ENCODE measurements around the gene IBTK. TPM values are rescaled to one million over a fixed set of nuclear protein-coding genes. Genes with fewer than 3 reads are reported as not detected.
"Not testable (repeated sequence)": the region's sequence is repeated elsewhere in the genome, so short reads cannot be mapped to it uniquely, and the experiment has no call there.

IBTK gene
- total and polyA plus RNA-seq, 2 of the 8 experiments (the other 6 are each of a cell fraction or from before 2014, with no cell fraction given): 4.6 to 24.2 TPM

DNA sequence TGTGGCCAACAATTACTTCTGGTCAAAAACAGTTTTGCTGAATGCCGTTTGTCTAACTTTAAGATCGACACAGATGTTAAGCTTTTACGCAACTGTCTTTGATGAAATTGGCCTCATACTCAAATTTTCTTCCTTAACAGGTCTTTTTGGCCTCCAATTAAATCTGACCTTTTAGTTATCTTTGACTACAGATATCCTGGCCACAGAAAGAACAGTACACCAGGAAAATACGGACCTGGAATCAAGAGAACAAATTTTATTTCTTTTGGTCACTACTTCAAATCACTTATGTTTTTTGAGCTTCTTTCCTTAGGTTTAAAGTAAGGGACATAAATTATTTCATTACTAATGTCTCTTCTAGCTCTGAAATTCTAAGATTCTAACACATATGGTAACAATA is 49.8 kb downstream of the IBTK start (continued):
- TF ChIP-seq POU5F1 (IDR thresholded peaks at IDR 0.05; ENCODE audit: low read depth, low read length) (no peak), HDAC2 (IDR thresholded peaks at IDR 0.05; ENCODE audit: borderline replicate concordance in 1 of 2, low read depth in 2 of 2, low read length in 2 of 2) (no peak), EZH2 (IDR thresholded peaks at IDR 0.05; ENCODE audit: low read depth, low read length, severe bottlenecking) (no peak), SP1 (IDR thresholded peaks at IDR 0.05; ENCODE audit: low read depth, low read length) (no peak)

DNA sequence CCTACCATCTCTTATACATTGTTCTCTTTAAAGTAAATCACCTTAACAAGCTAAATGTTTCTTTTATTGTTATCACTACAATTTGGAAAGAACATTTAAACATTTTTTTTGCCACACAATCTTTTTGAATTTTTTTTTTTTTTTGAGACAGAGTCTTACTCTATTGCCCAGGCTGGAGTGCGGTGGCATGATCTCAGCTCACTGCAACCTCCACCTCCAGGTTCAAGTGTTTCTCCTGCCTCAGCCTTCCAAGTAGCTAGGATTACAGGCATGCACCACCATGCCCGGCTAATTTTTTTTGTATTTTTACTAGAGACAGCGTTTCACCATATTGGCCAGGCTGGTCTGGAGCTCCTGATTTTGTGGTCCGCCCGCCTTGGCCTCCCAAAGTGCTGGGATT is 50.3 kb downstream of the IBTK start:
- H3K4me1 ChIP-seq (replicated peaks in 1 of 4; ENCODE audit: control insufficient read depth in 3 of 4, insufficient read depth in 4 of 4, low read length in 3 of 4); H4K91ac ChIP-seq (replicated peaks; ENCODE audit: insufficient read length, low read length); H3K4ac ChIP-seq (replicated peaks; ENCODE audit: insufficient read length, low read depth, low read length); H3K27me3 ChIP-seq (replicated peaks in 1 of 4; ENCODE audit: control insufficient read depth in 3 of 4, extremely low read depth in 1 of 4, insufficient read depth in 3 of 4, low read length in 3 of 4); H3K79me2 ChIP-seq (ENCODE audit: control insufficient read depth in 1 of 2, insufficient read depth in 2 of 2, low read length in 2 of 2); H2AFZ ChIP-seq (ENCODE audit: low read length); H3K4me2 ChIP-seq (ENCODE audit: insufficient read depth in 1 of 2, low read depth in 2 of 2, low read length in 2 of 2); FAIRE-seq; H3K14ac ChIP-seq (ENCODE audit: insufficient read length); H4K8ac ChIP-seq (ENCODE audit: extremely low read depth, insufficient read depth, low read length); H3K23ac ChIP-seq (ENCODE audit: insufficient read length); H2BK12ac ChIP-seq (ENCODE audit: low read depth, low read length); H2BK20ac ChIP-seq (ENCODE audit: low read length); H4K5ac ChIP-seq (ENCODE audit: insufficient read length, low read depth, low read length); H2BK15ac ChIP-seq (ENCODE audit: low read length); H3K27ac ChIP-seq (ENCODE audit: low read depth, low read length); H3K9ac ChIP-seq (replicated peaks in 1 of 4; ENCODE audit: extremely low read depth in 1 of 4, low read depth in 3 of 4, low read length in 3 of 4); H3K79me1 ChIP-seq (ENCODE audit: low read depth, low read length); POLR2A ChIA-PET (ENCODE audit: partially characterized antibody); H2BK5ac ChIP-seq (ENCODE audit: low read depth, low read length); H3K23me2 ChIP-seq (ENCODE audit: low read depth, low read length); H3K4me3 ChIP-seq (ENCODE audit: extremely low read depth in 1 of 4, insufficient read depth in 2 of 4, low read depth in 3 of 4, low read length in 4 of 4); H3K18ac ChIP-seq (ENCODE audit: extremely low read depth, low read length); DNase-seq (ENCODE audit: low read depth in 1 of 2, low spot score in 2 of 2); H3K9me3 ChIP-seq (ENCODE audit: insufficient read depth in 2 of 2, low read depth in 1 of 2, low read length in 1 of 2); H4K20me1 ChIP-seq (replicated peaks in 1 of 2; ENCODE audit: control insufficient read depth in 1 of 2, insufficient read depth in 2 of 2, low read length in 2 of 2); H3K56ac ChIP-seq (replicated peaks; ENCODE audit: insufficient read length, low read depth, low read length); H2AK5ac ChIP-seq (ENCODE audit: low read depth, low read length); H2BK120ac ChIP-seq (replicated peaks; ENCODE audit: low read depth, low read length): not testable (repeated sequence)
- CTCF ChIA-PET (ENCODE audit: partially characterized antibody): interaction anchor here (0.6 to 1.6 kb wide), 3 partner anchors 12 to 983 kb away, joined by 3 to 5 read pairs (median 3); no protein-coding TSS in a partner anchor
- H3K36me3 ChIP-seq (ENCODE audit: control insufficient read depth in 2 of 4, insufficient read depth in 4 of 4, low read length in 3 of 4): peaks cover 0 to 66% (median 32%) of the 10 kb centered on the region in 4 experiments
- WGBS, 2 experiments (ENCODE audit: extremely low coverage in 1 of 2, insufficient coverage in 1 of 2, insufficient read length in 1 of 2, insufficient replicate concordance in 2 of 2, low coverage in 1 of 2, low lambda C conversion rate in 2 of 2, missing lambda C conversion rate in 1 of 2): 95% methylated on average over 5 of the region's 5 CpGs; no CpG with 5 or more reads in 1 of the 2 experiments

Measured in H1 (cell line).